Naive thymus-derived CD8-positive, alpha-beta T cell (primary cell): Measurements from ENCODE around the gene USP14. TPM values are rescaled to one million over a fixed set of nuclear protein-coding genes. Genes with fewer than 3 reads are reported as not detected.

Experiments
- ATAC-seq, 2 donors: fragments of 150-1000 bp; cut with Tn5 transposase in 1 of 2; sonication (Bioruptor Pico), chemical (Tn5 transposase) in 1 of 2; 1 replicate in 1 of 2; 2 replicates in 1 of 2; pipeline ENCODE4 v1.10.0; 2021; ENCODE audit warnings: mild to moderate bottlenecking in 2 of 2, moderate library complexity in 2 of 2
- POLR2A ChIA-PET: fragments of 350-600 bp; sonication (Branson Sonifier 250); formaldehyde crosslinking; loops from one replicate; lab custom pipeline; 2021; ENCODE audit warnings: antibody characterized with exemption; lab: Charles Lee
- DNase-seq, 10 donors: peaks; one replicate each; pipeline versions ENCODE4 v3.0.0 to v3.0.0-alpha.2; 2020 to 2022
- H3K27ac Mint-ChIP-seq, 10 donors: one replicate each; pipeline ENCODE4 v1.8.0; 2020 to 2022; ENCODE audit warnings: mild to moderate bottlenecking in 10 of 10, mixed read lengths in 10 of 10, moderate library complexity in 4 of 10, inconsistent platforms in 1 of 10
- H3K27me3 Mint-ChIP-seq, 5 donors: one replicate each; pipeline ENCODE4 v1.8.0; 2021 to 2022; ENCODE audit warnings: mixed read lengths in 5 of 5
- H3K36me3 Mint-ChIP-seq, 3 donors: one replicate each; pipeline ENCODE4 v1.8.0; 2020 to 2022; ENCODE audit warnings: mixed read lengths in 3 of 3, mild to moderate bottlenecking in 2 of 3, inconsistent platforms in 1 of 3
- H3K4me1 Mint-ChIP-seq, 4 donors: one replicate each; pipeline ENCODE4 v1.8.0; 2021 to 2022; ENCODE audit warnings: mixed read lengths in 4 of 4
- H3K4me3 Mint-ChIP-seq, 10 donors: one replicate each; pipeline ENCODE4 v1.8.0; 2020 to 2022; ENCODE audit warnings: mild to moderate bottlenecking in 10 of 10, mixed read lengths in 10 of 10, moderate library complexity in 6 of 10, inconsistent platforms in 1 of 10
- H3K9me3 Mint-ChIP-seq, 9 donors: one replicate each; pipeline ENCODE4 v1.8.0; 2020 to 2022; ENCODE audit warnings: mixed read lengths in 9 of 9, mild to moderate bottlenecking in 3 of 9, inconsistent platforms in 1 of 9, moderate library complexity in 1 of 9
- microRNA-seq: library from miRNA; unstranded; fragments of <30 nt; microRNA quantifications from one replicate; pipeline ENCODE4 v1.2.0, GENCODE V29; 2022; ENCODE audit warnings: borderline microRNAs expressed
- polyA plus RNA-seq, 3 donors: library from polyadenylated mRNA; unstranded; fragments of 300-500 nt; fragmentation: Illumina TruSeq; gene quantifications; one replicate each; pipeline ENCODE4 v1.2.3, GENCODE V29; 2021
- total RNA-seq, 8 experiments: library from RNA in 2 of 8; stranded (reverse) in 2 of 8; gene quantifications; one replicate each; pipeline ENCODE4 v1.2.3 and lab custom pipeline; 2021 to 2026

Gene USP14
- total and polyA plus RNA-seq, 5 experiments from 2014 or later = 38.0 to 58.8 (median 39.0) TPM

DNA sequence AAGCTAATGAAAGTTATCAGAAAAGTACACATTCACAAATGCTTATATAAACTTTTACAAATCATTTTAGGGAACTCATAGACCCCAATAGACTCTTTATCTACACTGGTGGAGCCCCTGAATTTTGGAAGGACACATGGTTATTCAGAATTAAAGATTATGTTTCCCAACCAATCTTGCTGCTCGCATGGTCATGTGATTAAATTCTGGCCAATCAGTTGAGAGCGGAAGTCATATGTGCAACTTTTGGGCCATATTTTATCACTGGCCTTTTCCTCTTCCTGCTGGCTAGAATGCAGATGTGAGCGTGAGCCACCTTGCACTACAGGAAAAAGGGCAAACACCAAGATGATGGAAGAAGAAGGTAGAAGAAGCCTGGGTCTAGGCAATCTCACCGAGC is 89.7 kb downstream of the USP14 start:
- ATAC-seq = no peak
- no peaks in the 10 kb centered on the region for H3K27me3 Mint-ChIP-seq
- POLR2A ChIA-PET = no interaction called here
- peaks cover 0 to 7% (median under 1%) of the 10 kb centered on the region in 4 donors for H3K4me1 Mint-ChIP-seq
- H3K4me3 Mint-ChIP-seq = no peak overlapping the region
- H3K9me3 Mint-ChIP-seq = no peaks in the 10 kb centered on the region
- no peak for DNase-seq
- peaks cover 13 to 87% (median 41%) of the 10 kb centered on the region in 3 donors for H3K36me3 Mint-ChIP-seq
- no peak overlapping the region for H3K27ac Mint-ChIP-seq

DNA sequence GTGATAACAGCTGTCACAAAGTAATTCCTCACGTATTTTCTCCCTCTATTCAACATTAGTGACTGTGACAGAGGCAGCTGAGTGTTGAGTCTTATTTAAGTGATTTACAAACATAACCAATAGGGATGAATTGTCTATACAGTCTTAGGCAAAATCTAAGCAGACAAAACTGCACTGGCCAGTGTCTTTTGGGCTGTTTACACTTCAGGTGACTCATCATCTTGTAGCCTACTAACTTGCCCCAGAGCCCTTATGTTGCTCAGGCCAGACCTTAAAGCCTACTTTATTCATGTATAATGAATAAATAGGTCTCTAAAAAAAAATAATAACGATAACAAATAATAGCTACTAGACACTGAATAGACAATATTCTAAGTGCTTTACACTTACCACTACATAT is 92.3 kb downstream of the USP14 start:
- H3K27ac Mint-ChIP-seq = no peak overlapping the region
- DNase-seq = no peak
- no peak overlapping the region for H3K4me3 Mint-ChIP-seq
- peaks cover 4 to 85% (median 39%) of the 10 kb centered on the region in 3 donors for H3K36me3 Mint-ChIP-seq
- no peaks in the 10 kb centered on the region for H3K27me3 Mint-ChIP-seq
- no peaks in the 10 kb centered on the region for H3K9me3 Mint-ChIP-seq
- no peak for ATAC-seq
- POLR2A ChIA-PET = interaction anchor here (1.2 kb wide), 1 partner anchor 17 kb away, joined by 3 read pairs; the partner anchor contains the start of gene THOC1
- H3K4me1 Mint-ChIP-seq = peaks cover 0 to 1% (median 0%) of the 10 kb centered on the region in 4 donors

DNA sequence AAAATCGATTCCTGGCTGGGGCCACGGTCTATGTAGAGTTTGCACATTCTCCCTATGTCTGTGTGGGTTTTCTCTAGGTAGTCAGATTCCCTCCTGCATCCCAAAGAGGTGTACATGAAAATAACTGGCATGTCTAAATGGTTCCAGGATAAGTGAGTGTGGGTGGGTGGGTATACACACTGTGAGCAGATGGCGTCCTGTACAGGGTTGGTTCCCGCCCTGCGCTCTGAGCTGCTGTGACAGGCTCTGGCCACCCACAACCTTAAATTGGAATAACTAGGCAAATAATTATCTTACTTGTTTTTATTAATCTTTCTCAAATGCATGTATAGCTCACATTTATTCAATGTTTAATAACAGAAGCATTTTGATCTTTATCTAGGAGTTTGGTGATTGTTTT is 93.2 kb downstream of the USP14 start:
- H3K27me3 Mint-ChIP-seq = no peaks in the 10 kb centered on the region
- POLR2A ChIA-PET = interaction anchor here (1.2 kb wide), 1 partner anchor 17 kb away, joined by 3 read pairs; the partner anchor contains the start of gene THOC1
- no peaks in the 10 kb centered on the region for H3K9me3 Mint-ChIP-seq
- DNase-seq (no peak), ATAC-seq (no peak)
- no peak overlapping the region for H3K4me3 Mint-ChIP-seq
- no peak overlapping the region for H3K27ac Mint-ChIP-seq
- H3K4me1 Mint-ChIP-seq = peaks cover 0 to 1% (median 0%) of the 10 kb centered on the region in 4 donors
- peaks cover 4 to 87% (median 39%) of the 10 kb centered on the region in 3 donors for H3K36me3 Mint-ChIP-seq

GRCh38 chr18:253121-253520 is 94.8 kb downstream of the USP14 start:
- POLR2A ChIA-PET = interaction anchor here (0.6 kb wide), 1 partner anchor 9 kb away, joined by 3 read pairs; no protein-coding TSS in a partner anchor
- Mint-ChIP-seq H3K9me3 (no peaks in the 10 kb centered on the region), H3K4me1 (peaks cover 0 to 1% (median 0%) of the 10 kb centered on the region in 4 donors)

DNA sequence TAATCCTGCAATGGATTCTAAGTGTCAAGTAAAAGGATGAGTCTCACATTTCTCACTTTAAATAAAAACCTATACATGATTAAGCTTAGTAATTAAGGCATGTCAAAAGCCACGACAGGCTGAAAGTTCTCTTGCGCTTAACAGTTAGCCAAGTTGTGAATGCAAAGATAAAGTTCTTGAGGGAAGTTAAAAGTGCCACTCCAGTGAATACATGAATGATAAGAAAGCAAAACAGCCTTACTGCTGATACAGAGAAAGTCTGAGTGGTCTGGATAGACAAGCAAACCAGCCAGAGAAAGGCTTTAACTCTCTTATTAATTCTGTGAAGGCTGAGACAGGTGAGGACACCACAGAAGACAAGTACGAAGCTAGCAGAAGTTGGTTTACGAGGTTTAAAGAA is 96.8 kb downstream of the USP14 start:
- ATAC-seq (no peak), DNase-seq (no peak)
- Mint-ChIP-seq H3K27me3 (no peaks in the 10 kb centered on the region), H3K4me1 (no peaks in the 10 kb centered on the region), H3K27ac (no peak overlapping the region), H3K4me3 (no peak overlapping the region), H3K36me3 (peaks cover 13 to 88% (median 50%) of the 10 kb centered on the region in 3 donors), H3K9me3 (no peaks in the 10 kb centered on the region)
- POLR2A ChIA-PET = interaction anchor here (1.2 kb wide), 1 partner anchor 13 kb away, joined by 4 read pairs; the partner anchor contains the start of gene THOC1

More at GRCh38 chr18:253121-253520, 94.8 kb downstream of the USP14 start:
- H3K27me3 Mint-ChIP-seq = no peaks in the 10 kb centered on the region
- H3K27ac Mint-ChIP-seq = no peak overlapping the region
- ATAC-seq = no peak
- H3K36me3 Mint-ChIP-seq = peaks cover 11 to 89% (median 45%) of the 10 kb centered on the region in 3 donors
- no peak for DNase-seq
- no peak overlapping the region for H3K4me3 Mint-ChIP-seq

DNA sequence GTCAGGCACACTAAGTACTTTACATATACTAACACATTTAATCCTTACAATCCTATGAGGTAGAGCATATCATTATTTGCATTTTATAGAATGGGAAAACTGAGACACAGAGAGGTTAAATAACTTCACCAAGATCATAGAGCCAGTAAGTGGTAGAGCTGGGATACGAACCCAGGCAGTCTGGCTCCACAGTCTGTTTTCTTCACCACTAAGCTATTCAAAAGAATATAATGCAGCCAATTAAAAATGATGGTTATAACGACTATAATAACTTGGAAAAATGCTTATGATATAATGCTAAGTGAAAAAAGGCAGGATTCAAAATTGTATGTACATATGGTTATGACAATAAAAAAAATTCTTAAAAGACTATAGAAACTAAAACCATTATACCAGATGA is 102.2 kb downstream of the USP14 start:
- no peak overlapping the region for H3K27ac Mint-ChIP-seq
- H3K4me3 Mint-ChIP-seq = no peak overlapping the region
- peaks cover 4 to 12% (median 10%) of the 10 kb centered on the region in 4 donors for H3K4me1 Mint-ChIP-seq
- ATAC-seq (no peak), DNase-seq (no peak)
- peaks cover 17 to 86% (median 37%) of the 10 kb centered on the region in 3 donors for H3K36me3 Mint-ChIP-seq
- no peaks in the 10 kb centered on the region for H3K9me3 Mint-ChIP-seq
- no peaks in the 10 kb centered on the region for H3K27me3 Mint-ChIP-seq
- POLR2A ChIA-PET = no interaction called here

DNA sequence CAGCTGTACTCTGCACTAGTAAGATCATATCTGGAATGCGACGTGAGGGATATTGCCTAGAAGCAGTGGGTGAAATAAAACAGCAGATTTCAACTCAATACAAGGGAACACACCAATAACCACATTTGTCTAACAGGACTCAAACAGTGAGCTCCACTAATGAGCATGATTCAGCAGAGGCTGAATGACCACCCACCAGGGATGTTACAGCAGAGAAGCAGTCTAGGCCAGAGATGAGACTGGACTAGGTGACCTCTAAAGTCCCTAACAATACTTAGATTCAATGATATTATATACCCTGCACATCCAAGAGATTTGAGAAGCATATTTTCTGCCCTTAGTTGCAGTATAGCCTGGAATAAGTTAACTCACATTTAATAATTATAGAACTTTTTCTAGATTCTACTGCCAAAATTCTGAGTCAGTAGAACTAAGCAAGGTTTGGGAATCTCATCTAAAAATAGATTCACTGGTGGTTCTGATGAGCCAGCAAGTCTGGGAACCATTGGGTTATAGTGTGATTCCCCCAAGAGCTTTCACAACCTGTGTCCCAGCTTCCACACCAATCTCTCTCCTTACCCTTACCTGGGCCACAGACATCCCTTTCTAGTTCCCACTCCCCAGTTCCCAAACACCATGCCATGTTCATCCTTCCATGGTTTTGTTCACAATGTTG is 103.2 kb downstream of the USP14 start:
- H3K4me1 Mint-ChIP-seq = peaks cover 12 to 21% (median 16%) of the 10 kb centered on the region in 4 donors
- peak overlapping the region in 1 of 10 donors; percentile 12 for H3K27ac Mint-ChIP-seq
- H3K36me3 Mint-ChIP-seq = peaks cover 17 to 81% (median 31%) of the 10 kb centered on the region in 3 donors
- no peaks in the 10 kb centered on the region for H3K9me3 Mint-ChIP-seq
- no peak for DNase-seq
- no peak overlapping the region for H3K4me3 Mint-ChIP-seq
- no peaks in the 10 kb centered on the region for H3K27me3 Mint-ChIP-seq
- POLR2A ChIA-PET = no interaction called here
- ATAC-seq = no peak

Small RNAs within 50 kb of the gene (microRNA-seq; reads per million reads assigned to microRNA genes)
- not detected for gene MIR8078

Other genes with a start within 250 kb of the USP14 start
- gene TUBB8B, start 108.9 kb upstream of the USP14 start, total RNA-seq = not detected
- gene TUBB8B, start 108.9 kb upstream of the USP14 start, polyA plus RNA-seq = not detected
- 10 to 100 TPM; 86.0 to 88.5 TPM for gene THOC1, start 109.5 kb downstream of the USP14 start, total RNA-seq
- gene THOC1, start 109.5 kb downstream of the USP14 start, polyA plus RNA-seq = 10 to 100 TPM; 12.4 to 16.4 (median 15.2) TPM